Breast epithelium (tissue), 4 donors: Measurements from ENCODE around the gene ADGRL3. TPM values are rescaled to one million over a fixed set of nuclear protein-coding genes. Genes with fewer than 3 reads are reported as not detected.

ENCODE experiments used
- DNase-seq, 2 donors: peaks; one replicate each; pipeline ENCODE4 v3.0.0-alpha.2; 2019; ENCODE audit warnings: low spot score in 2 of 2
- H3K27ac ChIP-seq, 2 donors: fragments of 200-600 bp; sonication (generic) in 1 of 2; one replicate each; pipeline ENCODE4 v1.5.1; 2016 to 2019; ENCODE audit warnings: mild to moderate bottlenecking in 1 of 2
- H3K27me3 ChIP-seq, 2 donors: fragments of 200-600 bp; sonication (generic) in 1 of 2; one replicate each; pipeline versions ENCODE4 v1.5.1 to v1.6.0; 2017 to 2019; ENCODE audit warnings: control low read depth in 1 of 2, mild to moderate bottlenecking in 1 of 2
- H3K36me3 ChIP-seq: fragments of 200-600 bp; one replicate; pipeline ENCODE4 v1.5.1; 2019
- H3K4me1 ChIP-seq, 2 donors: fragments of 200-600 bp; sonication (generic); one replicate each; pipeline ENCODE4 v1.5.1; 2016 to 2019; ENCODE audit warnings: control low read depth in 1 of 2
- H3K4me3 ChIP-seq, 3 donors: fragments of 200-600 bp; sonication (generic); 1 replicate in 2 of 3; 2 replicates in 1 of 3; pipeline ENCODE4 v1.5.1; 2016 to 2019; ENCODE audit warnings: mild to moderate bottlenecking in 3 of 3, moderate library complexity in 2 of 3
- H3K9me3 ChIP-seq, 2 donors: fragments of 200-600 bp; sonication (generic) in 1 of 2; one replicate each; pipeline ENCODE4 v1.5.1; 2016 to 2019; ENCODE audit warnings: control low read depth in 1 of 2
- CTCF ChIP-seq, 3 donors: fragments of 450-650 bp; IDR thresholded peaks; one replicate each; pipeline ENCODE4 v1.5.1; 2016 to 2017; ENCODE audit warnings: antibody characterized with exemption in 3 of 3, mild to moderate bottlenecking in 3 of 3, moderate library complexity in 3 of 3
- POLR2A ChIP-seq: fragments of 450-650 bp; IDR thresholded peaks from one replicate; pipeline ENCODE4 v1.6.1; 2016; ENCODE audit warnings: antibody characterized with exemption, mild to moderate bottlenecking, moderate library complexity
- POLR2AphosphoS5 ChIP-seq, 3 donors: sonication (generic); formaldehyde crosslinking; IDR thresholded peaks; one replicate each; pipeline ENCODE4 v1.6.1; 2017; ENCODE audit warnings: antibody characterized with exemption in 3 of 3
- intact Hi-C: fragments of 100-400 bp; cut with DNase I; formaldehyde crosslinking; loops from one replicate; pipeline ENCODE4 v1.15.1; 2023; ENCODE audit warnings: low total_unique reads
- total RNA-seq, 3 donors: library from RNA; depleted of rRNA; stranded (reverse); fragments of >200 nt; gene quantifications; one replicate each; pipeline ENCODE4 v1.1.0, GENCODE V29; 2016

ADGRL3 gene
- total RNA-seq, 3 donors from 2014 or later: 4.2 to 8.2 (median 6.6) TPM

- TF ChIP-seq CTCF (IDR thresholded peaks at IDR 0.05) (no peak), POLR2A (no peak)
Measured at GRCh38 chr4:61805979-61806378, 605.9 kb downstream of the ADGRL3 start.

GRCh38 chr4:61812171-61812570, 612.0 kb downstream of the ADGRL3 start:
- Histone ChIP-seq H3K27me3 (peaks cover 0 to 2% of the 10 kb centered on the region in 2 donors), H3K4me3 (no peak overlapping the region), H3K27ac (no peak overlapping the region), H3K4me1 (no peaks in the 10 kb centered on the region), H3K9me3 (peaks cover 0 to 3% of the 10 kb centered on the region in 2 donors), H3K36me3 (no peaks in the 10 kb centered on the region)
- TF ChIP-seq POLR2A: no peak
- DNase-seq: no peak
- intact Hi-C loops: no loop called here

More at GRCh38 chr4:61805979-61806378, 605.9 kb downstream of the ADGRL3 start:
- intact Hi-C loops: no loop called here
- Histone ChIP-seq H3K27ac (no peak overlapping the region), H3K27me3 (no peaks in the 10 kb centered on the region), H3K4me1 (no peaks in the 10 kb centered on the region), H3K36me3 (no peaks in the 10 kb centered on the region), H3K4me3 (no peak overlapping the region), H3K9me3 (no peaks in the 10 kb centered on the region)
- DNase-seq: no peak

- Histone ChIP-seq H3K9me3 (peaks cover 0 to 7% of the 10 kb centered on the region in 2 donors), H3K27ac (no peak overlapping the region), H3K36me3 (no peaks in the 10 kb centered on the region), H3K27me3 (peaks cover 0 to 2% of the 10 kb centered on the region in 2 donors), H3K4me1 (no peaks in the 10 kb centered on the region), H3K4me3 (no peak overlapping the region)
- no peak for DNase-seq
- intact Hi-C loops: no loop called here
- TF ChIP-seq POLR2A (no peak), CTCF (IDR thresholded peaks at IDR 0.05) (no peak), POLR2AphosphoS5 (IDR thresholded peaks at IDR 0.05) (no peak)
Measured at GRCh38 chr4:61817071-61817470, 616.9 kb downstream of the ADGRL3 start.

GRCh38 chr4:61820136-61820535, 620.0 kb downstream of the ADGRL3 start:
- Histone ChIP-seq H3K27me3 (no peaks in the 10 kb centered on the region), H3K9me3 (peaks cover 0 to 7% of the 10 kb centered on the region in 2 donors), H3K4me3 (no peak overlapping the region), H3K36me3 (no peaks in the 10 kb centered on the region), H3K27ac (no peak overlapping the region), H3K4me1 (no peaks in the 10 kb centered on the region)
- TF ChIP-seq POLR2AphosphoS5 (IDR thresholded peaks at IDR 0.05): no peak
- TF ChIP-seq CTCF (IDR thresholded peaks at IDR 0.05): no peak
- TF ChIP-seq POLR2A: no peak
- intact Hi-C loops: no loop called here
- no peak for DNase-seq

- intact Hi-C loops: no loop called here
- Histone ChIP-seq H3K27ac (no peak overlapping the region), H3K27me3 (no peaks in the 10 kb centered on the region), H3K4me3 (no peak overlapping the region), H3K9me3 (no peaks in the 10 kb centered on the region), H3K36me3 (no peaks in the 10 kb centered on the region), H3K4me1 (no peaks in the 10 kb centered on the region)
- DNase-seq: no peak
- TF ChIP-seq POLR2A (no peak), POLR2AphosphoS5 (IDR thresholded peaks at IDR 0.05) (no peak), CTCF (IDR thresholded peaks at IDR 0.05) (no peak)
Measured at GRCh38 chr4:61824454-61824853, 624.3 kb downstream of the ADGRL3 start.

GRCh38 chr4:61827907-61828391, 627.8 kb downstream of the ADGRL3 start:
- H3K9me3 ChIP-seq: no peaks in the 10 kb centered on the region
- intact Hi-C loops: no loop called here
- no peak for DNase-seq
- H3K27me3 ChIP-seq: no peaks in the 10 kb centered on the region
- no peaks in the 10 kb centered on the region for H3K4me1 ChIP-seq
- no peaks in the 10 kb centered on the region for H3K36me3 ChIP-seq
- H3K4me3 ChIP-seq: no peak overlapping the region
- H3K27ac ChIP-seq: no peak overlapping the region
- TF ChIP-seq CTCF (IDR thresholded peaks at IDR 0.05) (no peak), POLR2A (no peak)
